HG03196 (cell line): ENCODE data around the gene ZNF507.
A peak's percentile ranks its signal among the peaks of the same experiment; 100 is the strongest.

Experiments used
- ATAC-seq: cut with Tn5 transposase; IDR thresholded peaks from one replicate; pipeline ENCODE4 v1.9.1; 2021; ENCODE audit not compliant: unreplicated experiment

ZNF507 gene

GRCh38 chr19:32345261-32346207, at the start of gene ZNF507:
Gene ZNF507 (plus strand): TSS chr19:32345610. CDS start chr19:32352831, 7,221 bp downstream.
- peak; percentile 81 for ATAC-seq

GRCh38 chr19:32296694-32297093, 48.7 kb upstream of the ZNF507 start:
- no peak for ATAC-seq

GRCh38 chr19:32302778-32303177, 42.6 kb upstream of the ZNF507 start:
- ATAC-seq, result no peak

- no peak for ATAC-seq
Measured at GRCh38 chr19:32303193-32303592, 42.2 kb upstream of the ZNF507 start.

- no peak for ATAC-seq
Measured at GRCh38 chr19:32307591-32307990, 37.8 kb upstream of the ZNF507 start.

- ATAC-seq, result no peak
Measured at GRCh38 chr19:32308431-32309077, 36.9 kb upstream of the ZNF507 start.

GRCh38 chr19:32309711-32310390, 35.6 kb upstream of the ZNF507 start:
- ATAC-seq, result no peak

GRCh38 chr19:32311371-32311770, 34.0 kb upstream of the ZNF507 start:
- no peak for ATAC-seq

- ATAC-seq, result no peak
Measured at GRCh38 chr19:32313569-32314265, 31.7 kb upstream of the ZNF507 start.

- ATAC-seq, result no peak
Measured at GRCh38 chr19:32316034-32316433, 29.4 kb upstream of the ZNF507 start.

GRCh38 chr19:32317086-32317485, 28.3 kb upstream of the ZNF507 start:
- no peak for ATAC-seq

- no peak for ATAC-seq
Measured at GRCh38 chr19:32318884-32319520, 26.4 kb upstream of the ZNF507 start.

- no peak for ATAC-seq
Measured at GRCh38 chr19:32322541-32322940, 22.9 kb upstream of the ZNF507 start.

GRCh38 chr19:32324631-32325285, 20.7 kb upstream of the ZNF507 start:
- ATAC-seq, result no peak

- ATAC-seq, result no peak
Measured at GRCh38 chr19:32330213-32330857, 15.1 kb upstream of the ZNF507 start.

GRCh38 chr19:32333227-32333626, 12.2 kb upstream of the ZNF507 start:
- no peak for ATAC-seq

- no peak for ATAC-seq
Measured at GRCh38 chr19:32336259-32337083, 8.9 kb upstream of the ZNF507 start.

- ATAC-seq, result no peak
Measured at GRCh38 chr19:32337084-32337808, 8.2 kb upstream of the ZNF507 start.
